GM18861 (cell line): ENCODE results near the gene IGFN1.
"Not testable (repeated sequence)": the region's sequence is repeated elsewhere in the genome, so short reads cannot be mapped to it uniquely, and the experiment has no call there.

Source experiments
- ATAC-seq: cut with Tn5 transposase; IDR thresholded peaks from one replicate; pipeline ENCODE4 v1.9.1; 2021; ENCODE audit not compliant: unreplicated experiment

IGFN1 gene

GRCh38 chr1:201241736-201242135 lies 51.1 kb downstream of the IGFN1 start:
- no peak for ATAC-seq

GRCh38 chr1:201245082-201245481 lies 54.5 kb downstream of the IGFN1 start:
- no peak for ATAC-seq

GRCh38 chr1:201248721-201249559 lies 58.3 kb downstream of the IGFN1 start:
- ATAC-seq: no peak

- ATAC-seq: no peak
These were observed 59.8 kb downstream of the IGFN1 start for GRCh38 chr1:201250326-201251011.

- ATAC-seq: no peak
These were observed 60.8 kb downstream of the IGFN1 start for GRCh38 chr1:201251411-201251810.

- ATAC-seq: no peak
These were observed 61.3 kb downstream of the IGFN1 start for GRCh38 chr1:201251851-201252430.

GRCh38 chr1:201252944-201253371 lies 62.3 kb downstream of the IGFN1 start:
- no peak for ATAC-seq

GRCh38 chr1:201253411-201253810 lies 62.8 kb downstream of the IGFN1 start:
- ATAC-seq: no peak

- no peak for ATAC-seq
These were observed 63.4 kb downstream of the IGFN1 start for GRCh38 chr1:201253906-201254624.

GRCh38 chr1:201254625-201255478 lies 64.2 kb downstream of the IGFN1 start:
- no peak for ATAC-seq

- no peak for ATAC-seq
These were observed 65.1 kb downstream of the IGFN1 start for GRCh38 chr1:201255479-201256362.

- ATAC-seq: not testable (repeated sequence)
These were observed 67.5 kb downstream of the IGFN1 start for GRCh38 chr1:201258132-201258531.

GRCh38 chr1:201258763-201259230 lies 68.2 kb downstream of the IGFN1 start:
- ATAC-seq: no peak

- ATAC-seq: no peak
These were observed 69.0 kb downstream of the IGFN1 start for GRCh38 chr1:201259476-201260235.

GRCh38 chr1:201260236-201260590 lies 69.6 kb downstream of the IGFN1 start:
- ATAC-seq: no peak

- ATAC-seq: no peak
These were observed 70.2 kb downstream of the IGFN1 start for GRCh38 chr1:201260648-201261311.

- no peak for ATAC-seq
These were observed 71.3 kb downstream of the IGFN1 start for GRCh38 chr1:201261771-201262547.
